GM04503 (cell line): ENCODE results near the gene RASIP1.

Experiments used
- DNase-seq: peaks from one replicate; pipeline ENCODE4 v3.0.0-alpha.2; 2012; ENCODE audit warnings: low read depth

Gene RASIP1

GRCh38 chr19:48674216-48674809 lies 66.1 kb downstream of the RASIP1 start:
- no peak for DNase-seq

GRCh38 chr19:48673436-48674100 lies 66.8 kb downstream of the RASIP1 start:
- no peak for DNase-seq

- DNase-seq = no peak
Measured at GRCh38 chr19:48672994-48673393, 67.4 kb downstream of the RASIP1 start, which contains the start of gene NTN5. TSS of gene NTN5 (minus strand) at chr19:48673017. CDS start at chr19:48670986, 2,031 bp downstream.

GRCh38 chr19:48671446-48671995 lies 68.9 kb downstream of the RASIP1 start:
- no peak for DNase-seq

GRCh38 chr19:48670699-48671445 lies 69.5 kb downstream of the RASIP1 start:
- no peak for DNase-seq
